Upper lobe of left lung (tissue), 4 donors: ENCODE results near the gene CMKLR1.

ENCODE experiments used
- POLR2A ChIP-seq, 4 donors: fragments of 450-650 bp; IDR thresholded peaks; one replicate each; pipeline ENCODE4 v1.5.1; 2016 to 2017; ENCODE audit warnings: antibody characterized with exemption in 4 of 4, mild to moderate bottlenecking in 2 of 4
- TF ChIP-seq, protein P1 (sequence below), 6 experiments: fragments of 450-650 bp in 4 of 6; fragments of 200-600 bp in 2 of 6; sonication (generic) in 2 of 6; IDR thresholded peaks; one replicate each; pipeline ENCODE4 v1.5.1; 2016 to 2019; ENCODE audit warnings: antibody characterized with exemption in 6 of 6

GRCh38 chr12:108341356-108341755, 2.2 kb upstream of the CMKLR1 start:
- TF ChIP-seq, protein P1, sequence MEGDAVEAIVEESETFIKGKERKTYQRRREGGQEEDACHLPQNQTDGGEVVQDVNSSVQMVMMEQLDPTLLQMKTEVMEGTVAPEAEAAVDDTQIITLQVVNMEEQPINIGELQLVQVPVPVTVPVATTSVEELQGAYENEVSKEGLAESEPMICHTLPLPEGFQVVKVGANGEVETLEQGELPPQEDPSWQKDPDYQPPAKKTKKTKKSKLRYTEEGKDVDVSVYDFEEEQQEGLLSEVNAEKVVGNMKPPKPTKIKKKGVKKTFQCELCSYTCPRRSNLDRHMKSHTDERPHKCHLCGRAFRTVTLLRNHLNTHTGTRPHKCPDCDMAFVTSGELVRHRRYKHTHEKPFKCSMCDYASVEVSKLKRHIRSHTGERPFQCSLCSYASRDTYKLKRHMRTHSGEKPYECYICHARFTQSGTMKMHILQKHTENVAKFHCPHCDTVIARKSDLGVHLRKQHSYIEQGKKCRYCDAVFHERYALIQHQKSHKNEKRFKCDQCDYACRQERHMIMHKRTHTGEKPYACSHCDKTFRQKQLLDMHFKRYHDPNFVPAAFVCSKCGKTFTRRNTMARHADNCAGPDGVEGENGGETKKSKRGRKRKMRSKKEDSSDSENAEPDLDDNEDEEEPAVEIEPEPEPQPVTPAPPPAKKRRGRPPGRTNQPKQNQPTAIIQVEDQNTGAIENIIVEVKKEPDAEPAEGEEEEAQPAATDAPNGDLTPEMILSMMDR (IDR thresholded peaks at IDR 0.05), result no peak
- TF ChIP-seq POLR2A (IDR thresholded peaks at IDR 0.05), result no peak
